OCI-LY1 (cell line): Measurements from ENCODE around the gene ALKBH3.

ENCODE experiments used
- EZH2 ChIP-seq: fragments of 200-600 bp; sonication (generic), shearing (Covaris generic); IDR thresholded peaks from 2 replicates; pipeline ENCODE4 v1.8.0; 2017; ENCODE audit warnings: borderline replicate concordance, mixed run types, mild to moderate bottlenecking, antibody characterized with exemption, low read length, moderate library complexity, mixed read lengths
- TF ChIP-seq, protein P1 (sequence below): fragments of 200-600 bp; sonication (generic), shearing (Covaris generic); IDR thresholded peaks from 2 replicates; pipeline ENCODE4 v1.5.1; 2017; ENCODE audit warnings: mild to moderate bottlenecking, antibody characterized with exemption, low read length, moderate library complexity, mixed read lengths

GRCh38 chr11:43874738-43875137 lies 5.9 kb upstream of the ALKBH3 start:
- TF ChIP-seq, protein P1, sequence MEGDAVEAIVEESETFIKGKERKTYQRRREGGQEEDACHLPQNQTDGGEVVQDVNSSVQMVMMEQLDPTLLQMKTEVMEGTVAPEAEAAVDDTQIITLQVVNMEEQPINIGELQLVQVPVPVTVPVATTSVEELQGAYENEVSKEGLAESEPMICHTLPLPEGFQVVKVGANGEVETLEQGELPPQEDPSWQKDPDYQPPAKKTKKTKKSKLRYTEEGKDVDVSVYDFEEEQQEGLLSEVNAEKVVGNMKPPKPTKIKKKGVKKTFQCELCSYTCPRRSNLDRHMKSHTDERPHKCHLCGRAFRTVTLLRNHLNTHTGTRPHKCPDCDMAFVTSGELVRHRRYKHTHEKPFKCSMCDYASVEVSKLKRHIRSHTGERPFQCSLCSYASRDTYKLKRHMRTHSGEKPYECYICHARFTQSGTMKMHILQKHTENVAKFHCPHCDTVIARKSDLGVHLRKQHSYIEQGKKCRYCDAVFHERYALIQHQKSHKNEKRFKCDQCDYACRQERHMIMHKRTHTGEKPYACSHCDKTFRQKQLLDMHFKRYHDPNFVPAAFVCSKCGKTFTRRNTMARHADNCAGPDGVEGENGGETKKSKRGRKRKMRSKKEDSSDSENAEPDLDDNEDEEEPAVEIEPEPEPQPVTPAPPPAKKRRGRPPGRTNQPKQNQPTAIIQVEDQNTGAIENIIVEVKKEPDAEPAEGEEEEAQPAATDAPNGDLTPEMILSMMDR, result no peak
- no peak for TF ChIP-seq EZH2
